GM12873 (cell line): ENCODE measurements around the gene C14orf132.

ENCODE experiments used
- TF ChIP-seq, protein P1 (sequence below): IDR thresholded peaks from 2 replicates; pipeline ENCODE4 v1.5.1; 2012; ENCODE audit warnings: low read depth, mild to moderate bottlenecking, moderate library complexity, low read length, control low read depth; ENCODE audit not compliant: insufficient read depth; ENCODE audit errors: missing control alignments

C14orf132 gene

DNA sequence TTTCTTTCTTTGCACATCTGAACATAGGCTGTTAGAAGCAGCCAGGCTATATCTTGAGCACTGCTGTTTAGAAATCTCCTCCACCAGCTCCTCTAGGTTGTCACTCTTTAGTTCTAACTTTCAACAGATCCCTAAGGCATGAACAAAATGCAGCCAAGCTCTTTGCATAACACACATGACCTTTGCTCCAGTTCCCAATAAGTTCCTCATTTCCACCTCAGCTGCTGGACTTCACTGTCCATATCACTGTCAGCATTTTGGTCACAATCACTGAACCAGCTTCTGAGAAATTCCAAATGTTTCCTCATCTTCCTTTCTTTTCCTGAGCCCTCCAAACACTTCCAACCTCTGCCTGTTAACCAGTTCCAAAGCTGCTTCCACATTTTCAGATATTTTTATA is 27.6 kb upstream of the C14orf132 start:
- TF ChIP-seq, protein P1, sequence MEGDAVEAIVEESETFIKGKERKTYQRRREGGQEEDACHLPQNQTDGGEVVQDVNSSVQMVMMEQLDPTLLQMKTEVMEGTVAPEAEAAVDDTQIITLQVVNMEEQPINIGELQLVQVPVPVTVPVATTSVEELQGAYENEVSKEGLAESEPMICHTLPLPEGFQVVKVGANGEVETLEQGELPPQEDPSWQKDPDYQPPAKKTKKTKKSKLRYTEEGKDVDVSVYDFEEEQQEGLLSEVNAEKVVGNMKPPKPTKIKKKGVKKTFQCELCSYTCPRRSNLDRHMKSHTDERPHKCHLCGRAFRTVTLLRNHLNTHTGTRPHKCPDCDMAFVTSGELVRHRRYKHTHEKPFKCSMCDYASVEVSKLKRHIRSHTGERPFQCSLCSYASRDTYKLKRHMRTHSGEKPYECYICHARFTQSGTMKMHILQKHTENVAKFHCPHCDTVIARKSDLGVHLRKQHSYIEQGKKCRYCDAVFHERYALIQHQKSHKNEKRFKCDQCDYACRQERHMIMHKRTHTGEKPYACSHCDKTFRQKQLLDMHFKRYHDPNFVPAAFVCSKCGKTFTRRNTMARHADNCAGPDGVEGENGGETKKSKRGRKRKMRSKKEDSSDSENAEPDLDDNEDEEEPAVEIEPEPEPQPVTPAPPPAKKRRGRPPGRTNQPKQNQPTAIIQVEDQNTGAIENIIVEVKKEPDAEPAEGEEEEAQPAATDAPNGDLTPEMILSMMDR = no peak

DNA sequence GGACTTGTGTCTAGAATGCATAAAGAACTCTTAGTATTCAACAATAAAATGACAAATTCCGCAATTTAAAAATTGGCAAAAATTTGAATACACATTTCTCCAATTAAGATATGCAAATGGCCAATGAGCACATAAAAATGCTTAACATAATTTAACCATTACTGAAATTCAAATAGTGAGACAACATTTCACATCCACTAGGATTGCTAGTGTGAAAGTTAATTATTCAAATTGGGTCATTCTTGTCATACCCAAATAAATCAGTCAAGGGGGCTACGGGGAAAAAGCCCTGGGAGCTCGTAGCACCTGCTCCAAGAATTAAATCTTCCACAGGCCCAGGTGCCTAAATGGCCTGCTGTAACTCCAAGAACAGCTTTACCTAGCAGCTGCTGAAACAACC is 25.0 kb upstream of the C14orf132 start:
- TF ChIP-seq, protein P1 = no peak

DNA sequence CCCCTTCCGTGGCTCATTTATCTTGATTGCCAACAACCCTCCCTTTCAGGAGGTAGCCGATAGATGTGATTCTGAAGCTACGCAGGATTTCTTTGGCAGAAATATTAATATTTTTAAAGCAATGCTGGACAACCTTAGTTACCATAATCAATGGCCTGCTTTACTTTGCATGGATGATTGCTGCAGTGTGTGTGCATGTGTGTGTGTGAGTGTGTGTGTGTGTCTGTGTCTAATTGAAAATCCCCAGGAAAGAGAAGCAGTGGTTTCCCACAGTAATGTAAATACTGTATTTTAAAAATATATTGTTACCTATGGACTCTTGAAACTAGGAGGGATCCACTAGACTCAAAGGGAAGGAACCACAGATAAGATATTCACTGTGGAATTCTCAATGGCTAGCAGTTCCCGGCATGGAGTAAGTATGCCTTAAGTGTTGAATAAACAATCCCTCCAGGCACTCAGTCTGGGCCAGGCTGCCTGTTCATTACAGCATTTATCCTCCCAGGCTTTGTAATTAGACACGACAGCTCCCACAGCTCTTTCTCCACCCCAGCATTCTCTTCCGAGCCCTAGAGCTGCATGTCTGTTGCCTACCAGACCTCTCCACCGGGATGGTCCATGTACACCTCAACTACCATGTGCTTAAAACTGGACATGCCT is 22.5 kb upstream of the C14orf132 start:
- TF ChIP-seq, protein P1 = no peak

DNA sequence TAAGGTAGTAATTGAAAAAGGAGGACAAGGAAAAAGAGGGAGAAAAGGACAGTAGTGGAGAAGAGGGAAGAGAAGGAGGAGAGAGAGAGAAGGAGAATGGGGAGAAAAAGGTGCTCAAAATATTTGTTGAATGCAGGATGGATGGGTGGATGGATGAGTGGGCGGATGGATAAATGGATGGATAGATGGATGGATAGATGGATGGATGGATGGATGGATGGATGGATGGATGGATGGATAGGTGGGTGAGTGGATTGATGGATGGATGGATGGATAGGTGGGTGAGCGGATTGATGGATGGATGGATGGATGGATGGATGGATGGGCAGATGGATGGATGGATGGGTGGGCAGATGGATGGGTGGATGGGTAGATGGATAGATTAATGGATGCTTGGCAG is 21.3 kb upstream of the C14orf132 start:
- TF ChIP-seq, protein P1 = no peak

DNA sequence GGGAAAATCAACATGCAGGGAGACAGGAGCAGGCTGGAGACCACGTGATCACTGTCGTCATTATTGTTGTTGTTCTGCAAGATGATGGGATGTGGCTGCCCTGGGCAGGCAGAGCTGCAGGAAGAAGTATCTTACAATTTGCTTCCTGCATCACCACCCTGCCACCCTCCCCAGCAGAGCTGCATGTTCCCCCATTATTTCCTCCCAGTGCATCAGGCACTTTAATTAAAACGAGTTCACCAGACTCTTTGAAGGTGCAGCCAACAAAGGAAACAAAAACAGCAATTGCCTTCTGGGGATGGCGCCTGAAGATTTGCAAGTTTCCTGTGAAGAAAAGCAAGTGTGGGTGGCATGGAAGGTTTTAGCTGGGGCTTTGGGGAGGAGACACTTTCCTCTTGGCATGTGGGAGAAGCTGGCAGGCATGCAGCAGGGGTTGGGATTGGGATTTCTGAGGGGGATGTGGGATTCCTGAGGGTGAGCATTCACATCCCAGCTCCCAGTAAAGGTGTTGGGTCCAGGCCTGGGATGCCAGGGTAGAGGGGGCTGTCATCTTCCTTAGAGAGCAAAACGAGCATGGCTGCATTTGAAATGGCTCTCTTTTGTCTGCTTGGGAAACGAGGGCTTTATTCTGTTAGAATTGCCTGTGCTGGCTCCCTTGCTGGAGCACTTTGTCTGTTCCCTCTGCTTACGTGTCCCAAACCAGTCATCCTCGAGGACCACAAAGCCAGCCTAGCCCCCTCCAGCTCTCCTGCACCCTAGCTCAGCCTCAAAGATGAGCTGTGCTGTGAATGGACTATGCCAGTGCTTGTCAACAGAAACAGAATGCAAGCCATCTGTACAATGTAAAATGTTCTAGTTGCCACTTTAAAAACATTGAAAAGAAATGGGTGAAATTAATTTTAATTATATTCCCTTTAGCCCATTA is 11.5 kb upstream of the C14orf132 start:
- TF ChIP-seq, protein P1 = no peak

DNA sequence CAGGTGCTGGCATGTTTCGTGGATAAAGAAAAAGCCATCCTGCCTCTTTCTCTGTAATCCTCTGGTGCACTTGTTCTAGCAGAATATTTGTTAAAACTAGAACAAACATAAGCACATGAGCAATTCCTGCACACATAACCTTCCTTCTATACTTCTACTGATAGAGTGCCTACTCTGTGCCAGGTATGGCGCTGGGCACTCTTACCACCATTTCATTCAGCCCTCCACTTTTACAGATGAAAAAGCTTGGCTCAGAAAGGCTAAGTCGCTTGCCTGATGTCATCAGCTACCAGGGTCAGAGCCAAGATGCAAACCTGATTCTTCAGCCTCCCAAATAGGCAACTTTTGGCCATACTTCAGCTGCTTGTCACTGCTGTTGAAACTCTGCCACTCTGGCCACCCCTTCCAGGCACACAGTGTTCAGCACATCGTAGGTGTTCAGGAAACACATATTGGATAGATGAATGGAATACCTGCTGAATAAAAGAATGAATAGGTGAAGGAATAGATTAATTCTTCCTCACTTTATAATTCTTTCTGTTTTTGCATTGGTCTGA is 10.0 kb upstream of the C14orf132 start:
- TF ChIP-seq, protein P1 = no peak
